NCI-H2081 (cell line): ENCODE data around the gene TCF19.
A peak's percentile ranks its signal among the peaks of the same experiment; 100 is the strongest.

Experiments used
- DNase-seq, 2 experiments: peaks; one replicate each; lab custom pipeline; 2025; lab: John Stamatoyannopoulos, UW

The TCF19 gene, protein sequence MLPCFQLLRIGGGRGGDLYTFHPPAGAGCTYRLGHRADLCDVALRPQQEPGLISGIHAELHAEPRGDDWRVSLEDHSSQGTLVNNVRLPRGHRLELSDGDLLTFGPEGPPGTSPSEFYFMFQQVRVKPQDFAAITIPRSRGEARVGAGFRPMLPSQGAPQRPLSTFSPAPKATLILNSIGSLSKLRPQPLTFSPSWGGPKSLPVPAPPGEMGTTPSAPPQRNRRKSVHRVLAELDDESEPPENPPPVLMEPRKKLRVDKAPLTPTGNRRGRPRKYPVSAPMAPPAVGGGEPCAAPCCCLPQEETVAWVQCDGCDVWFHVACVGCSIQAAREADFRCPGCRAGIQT

DNA sequence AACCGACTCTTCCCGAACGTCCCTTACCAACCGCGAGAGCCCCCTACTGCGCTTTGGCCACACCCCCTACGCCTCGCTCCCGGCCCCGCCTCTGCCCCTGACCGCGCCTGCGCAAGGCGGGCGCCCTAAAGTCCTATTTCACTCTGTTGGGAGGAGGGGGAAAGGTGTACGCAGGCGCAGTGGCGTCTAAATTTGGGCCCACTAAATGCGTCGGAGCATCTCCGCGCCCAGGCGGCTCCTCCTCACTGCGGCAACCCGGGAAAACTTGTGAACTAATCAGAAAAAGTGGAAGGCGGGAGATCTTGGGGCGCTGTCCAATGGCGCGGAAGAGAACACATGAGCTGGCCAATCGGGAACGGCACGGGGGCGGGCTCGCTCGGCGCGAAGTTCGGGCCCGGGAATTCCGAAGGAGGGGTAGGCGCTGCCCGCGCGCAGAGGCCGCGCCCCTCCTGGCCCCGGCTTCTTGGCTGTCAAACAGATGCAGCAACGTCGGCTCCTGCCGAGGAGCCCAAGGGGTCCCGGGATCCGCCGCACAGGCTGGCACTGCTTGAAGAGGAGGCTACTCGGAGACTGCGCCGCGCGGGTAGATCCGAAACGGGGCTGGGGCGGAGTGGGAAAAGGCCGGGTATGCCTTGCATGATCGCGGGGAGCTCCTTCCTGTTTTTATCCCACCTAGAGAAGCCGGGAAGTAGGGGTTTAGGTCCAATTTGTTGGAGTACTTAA lies at the start of gene TCF19:
Gene TCF19, plus strand, starts transcription at position 450 of the 723 bp plus-strand sequence. CDS start 881 bp downstream, outside the sequence.
- peak; percentile 98 for DNase-seq

DNA sequence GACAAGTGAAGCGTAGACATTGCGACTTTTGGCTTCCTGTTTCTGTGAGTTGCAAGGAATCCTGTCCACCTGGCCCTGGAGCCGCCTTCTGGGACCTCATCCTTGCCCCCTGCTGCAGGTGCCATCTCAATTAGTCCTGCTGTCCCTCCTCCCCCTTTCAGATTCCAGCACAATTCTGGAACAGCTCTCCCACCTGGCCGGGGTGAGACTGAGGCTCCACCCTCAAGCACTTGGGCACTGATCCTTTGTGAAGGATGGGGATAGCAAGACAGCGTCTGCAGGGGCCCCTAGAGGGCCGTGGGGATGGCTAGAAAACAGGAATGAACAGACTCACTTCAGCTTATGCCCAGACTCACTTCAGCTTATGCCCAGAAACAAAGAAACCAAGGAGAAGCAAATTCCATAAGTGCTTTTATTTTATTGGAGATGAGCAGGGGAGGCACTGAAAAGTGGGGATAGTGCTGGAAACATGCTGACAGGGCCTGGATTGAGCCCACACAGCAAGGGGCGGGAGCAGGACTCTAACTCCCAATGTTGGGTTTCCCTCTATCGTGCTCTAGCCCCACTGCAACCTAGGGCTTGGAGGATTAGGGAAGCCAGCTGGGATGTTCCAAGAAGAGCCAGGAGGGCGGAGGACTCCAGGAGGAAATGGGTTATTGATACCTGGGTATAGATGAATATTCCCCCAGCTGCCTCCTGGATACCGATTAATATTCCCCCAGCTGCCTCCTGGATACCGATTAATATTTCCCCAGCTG lies 47.4 kb upstream of the TCF19 start:
- DNase-seq = no peak

DNA sequence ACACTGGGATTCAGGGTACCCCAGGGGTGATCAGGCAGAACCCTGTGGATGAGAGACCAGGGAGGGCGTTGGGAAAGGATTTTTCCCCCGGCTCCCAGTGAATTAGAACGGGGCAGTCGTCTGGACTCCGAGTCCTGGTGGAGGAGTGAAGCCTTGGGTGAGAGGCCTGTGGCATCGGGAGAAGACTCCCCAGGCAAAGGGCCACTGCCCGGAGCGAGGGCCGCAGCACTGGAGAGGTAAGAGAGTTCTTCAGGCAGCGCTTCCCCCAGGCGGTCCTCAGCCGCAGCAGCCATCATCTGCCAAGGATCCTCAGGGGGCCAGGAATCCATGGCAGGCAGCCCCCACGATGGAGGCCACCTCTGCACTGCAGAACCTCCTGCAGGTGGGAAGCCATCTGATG lies 46.7 kb upstream of the TCF19 start:
- no peak for DNase-seq

DNA sequence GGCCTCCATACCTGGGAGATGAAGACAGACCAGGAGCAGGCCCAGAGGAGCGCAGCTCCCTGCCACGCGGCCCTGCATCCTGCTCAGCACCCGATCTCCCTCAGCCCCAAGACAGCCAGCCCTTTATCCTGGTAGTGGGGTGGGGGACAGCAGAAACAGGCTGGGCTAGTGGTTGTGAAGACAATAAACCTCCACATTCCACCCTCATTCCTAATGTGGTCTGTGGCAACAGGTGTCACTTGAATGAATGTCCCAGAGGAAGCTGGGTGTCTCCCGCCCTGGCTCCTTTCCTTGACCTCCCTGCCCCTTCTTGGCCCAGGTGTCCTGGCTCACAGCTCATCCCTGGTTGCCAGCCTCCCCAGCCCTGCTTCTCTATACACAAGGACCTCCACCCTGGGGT lies 45.9 kb upstream of the TCF19 start, which contains the start of gene C6orf15:
Gene C6orf15, minus strand, starts transcription at position 98 of the 400 bp plus-strand sequence. Its CDS starts 20 bp downstream, at position 78.
- DNase-seq = no peak

DNA sequence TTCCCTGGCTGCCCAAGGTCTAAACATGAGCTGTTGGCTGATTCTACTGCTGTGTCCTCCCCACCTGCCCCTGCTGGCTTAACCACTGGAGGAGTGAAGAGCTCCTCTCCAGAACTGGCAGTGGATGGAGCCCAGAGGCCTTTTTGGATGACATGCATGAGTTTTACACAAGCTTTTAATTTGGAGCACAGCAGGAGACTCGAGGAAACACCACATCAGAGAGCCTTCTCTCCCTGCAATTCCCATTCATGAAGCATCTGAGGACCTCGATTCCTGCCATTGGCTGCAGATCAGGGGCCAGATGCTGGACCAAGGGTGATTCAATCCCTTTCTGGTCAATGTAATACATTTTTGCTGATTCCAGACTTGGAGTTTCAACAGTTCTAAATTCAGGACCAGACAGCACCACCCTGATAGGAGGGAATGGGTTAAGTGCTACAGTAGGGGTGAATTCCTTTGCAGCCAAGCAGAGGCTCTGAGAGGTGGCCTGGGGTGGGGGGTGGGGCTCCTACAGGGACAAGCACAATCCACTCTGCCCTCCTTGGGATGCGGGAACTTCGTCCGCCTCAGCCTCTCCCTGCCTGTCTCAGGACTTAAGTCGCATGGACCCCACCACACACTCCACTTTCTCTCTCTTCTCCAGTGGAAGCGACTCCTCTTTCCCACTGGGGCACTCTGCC lies 44.4 kb upstream of the TCF19 start:
- DNase-seq = no peak

DNA sequence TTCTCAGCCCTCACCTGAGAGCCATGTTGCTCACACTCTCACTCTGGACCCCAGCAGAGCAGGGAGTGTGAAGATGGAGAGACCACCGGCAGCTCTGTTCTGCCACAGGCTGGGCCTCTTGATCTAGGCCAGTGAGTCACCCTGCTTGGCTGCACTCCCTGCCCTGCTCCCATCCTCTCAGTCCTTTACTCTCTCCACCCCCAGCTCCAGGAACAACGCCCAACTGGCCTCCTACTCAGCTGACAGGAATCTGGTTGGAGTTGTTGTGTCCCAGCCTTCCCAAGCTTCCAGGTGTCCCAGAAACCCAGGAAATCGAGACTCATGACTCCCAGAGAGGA lies 43.9 kb upstream of the TCF19 start, which contains the start of gene PSORS1C1:
Gene PSORS1C1, plus strand, starts transcription at position 260 of the 338 bp plus-strand sequence. CDS start 14,833 bp downstream, outside the sequence.
- no peak for DNase-seq

DNA sequence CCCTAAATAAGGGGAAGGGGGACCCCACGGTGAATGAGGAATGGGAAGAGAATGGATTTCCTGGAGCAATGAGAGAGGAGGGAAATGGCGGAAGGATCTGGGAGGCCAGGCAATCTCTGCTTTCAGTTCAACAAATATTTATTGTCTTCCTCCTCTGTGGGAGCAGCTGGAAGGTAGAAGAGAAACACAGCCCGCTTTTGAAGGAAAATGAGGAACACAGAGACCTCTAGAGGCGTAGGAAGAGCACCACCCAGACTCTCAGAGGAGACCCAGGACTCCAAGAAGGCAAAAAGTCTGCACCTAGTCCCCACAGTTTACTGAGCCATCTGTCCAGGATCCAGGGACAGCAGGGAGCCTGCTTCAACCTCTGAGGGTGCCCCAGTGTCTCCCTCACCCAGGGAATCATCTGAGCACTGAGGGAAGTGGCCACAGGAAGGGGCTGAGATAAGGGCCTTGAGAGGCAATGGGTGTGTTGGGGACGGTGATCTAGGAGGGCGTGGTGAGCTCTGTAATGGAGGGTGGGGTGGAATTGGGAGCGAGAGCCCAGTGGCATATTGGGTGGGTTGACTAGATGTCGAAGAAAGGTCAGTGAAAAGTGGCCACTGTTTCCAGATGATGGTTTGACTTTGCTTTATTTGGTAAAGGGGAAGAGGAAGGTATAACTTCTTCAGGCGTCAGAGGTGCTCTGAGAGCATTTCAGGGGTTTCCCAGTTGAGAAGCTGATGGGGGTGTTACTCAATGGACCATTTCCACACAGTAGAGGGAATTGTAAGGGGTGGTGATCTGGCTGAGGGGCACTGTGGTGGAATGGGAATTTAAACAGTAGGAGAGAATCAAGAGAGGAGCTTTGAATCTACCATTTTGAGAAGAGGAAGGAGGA lies 43.2 kb upstream of the TCF19 start:
- no peak for DNase-seq

DNA sequence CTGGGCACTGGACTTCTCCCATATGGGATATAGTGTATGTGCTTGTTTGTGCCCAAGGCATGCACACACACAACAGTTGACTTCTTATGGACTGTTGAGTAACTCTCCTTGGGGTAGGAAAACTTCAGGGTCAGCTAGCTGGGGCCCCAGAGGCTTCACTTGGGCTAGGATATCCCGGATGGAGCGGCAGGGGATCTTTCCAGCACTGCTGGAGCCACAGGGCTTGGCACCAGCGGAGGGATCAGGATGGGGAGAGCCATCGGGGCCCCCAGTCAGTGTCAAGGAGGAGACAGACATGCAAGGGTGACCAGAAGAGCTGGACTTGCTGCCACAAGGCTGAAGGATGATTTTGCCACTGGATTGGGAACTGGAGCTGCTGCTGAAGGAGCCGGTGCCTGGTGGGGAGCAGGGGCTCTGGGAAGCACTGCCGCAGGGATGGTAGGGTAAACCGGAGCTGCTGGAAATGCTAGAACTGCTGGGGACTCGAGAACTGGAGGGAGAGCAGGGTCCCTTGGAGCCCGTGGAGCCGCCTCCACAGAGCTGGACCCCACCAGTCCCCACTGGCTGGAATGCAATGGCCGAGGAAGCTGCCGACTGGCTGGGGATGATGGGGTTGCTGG lies 42.3 kb upstream of the TCF19 start:
- DNase-seq = no peak

DNA sequence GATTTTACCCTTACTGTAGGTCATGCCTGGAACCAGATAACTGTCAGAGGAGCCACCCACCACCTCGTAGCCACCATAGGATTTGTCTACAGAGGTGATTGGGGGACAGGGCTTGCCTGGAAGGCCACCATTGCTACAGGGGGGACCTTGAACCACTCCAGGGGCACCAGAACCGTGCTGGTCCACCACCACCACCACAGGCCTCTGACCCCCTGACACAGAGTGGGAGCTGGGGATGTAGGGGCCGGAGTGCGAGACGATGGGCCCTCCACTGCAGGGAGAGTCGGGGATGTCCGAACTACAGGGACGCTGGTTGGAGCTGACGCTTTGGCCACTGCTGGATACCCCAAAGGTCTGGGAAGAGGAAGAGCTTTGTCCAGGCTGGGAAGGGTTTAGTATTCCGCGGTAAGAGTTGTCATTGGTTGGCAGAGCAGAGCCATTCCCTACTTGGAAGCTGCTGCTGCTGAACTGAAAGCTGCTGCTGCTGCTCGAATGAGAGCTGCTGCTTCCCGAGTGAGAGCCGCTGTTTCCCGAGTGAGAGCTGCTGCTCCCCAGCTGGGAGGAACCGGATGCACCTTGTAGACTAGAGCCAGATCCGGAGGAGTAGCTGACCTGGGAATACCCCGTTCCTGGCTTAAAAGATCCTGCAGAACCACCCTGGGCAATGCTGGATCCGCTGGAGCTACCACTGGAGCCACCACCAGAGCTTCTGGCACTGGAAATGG lies 41.6 kb upstream of the TCF19 start:
- no peak for DNase-seq

DNA sequence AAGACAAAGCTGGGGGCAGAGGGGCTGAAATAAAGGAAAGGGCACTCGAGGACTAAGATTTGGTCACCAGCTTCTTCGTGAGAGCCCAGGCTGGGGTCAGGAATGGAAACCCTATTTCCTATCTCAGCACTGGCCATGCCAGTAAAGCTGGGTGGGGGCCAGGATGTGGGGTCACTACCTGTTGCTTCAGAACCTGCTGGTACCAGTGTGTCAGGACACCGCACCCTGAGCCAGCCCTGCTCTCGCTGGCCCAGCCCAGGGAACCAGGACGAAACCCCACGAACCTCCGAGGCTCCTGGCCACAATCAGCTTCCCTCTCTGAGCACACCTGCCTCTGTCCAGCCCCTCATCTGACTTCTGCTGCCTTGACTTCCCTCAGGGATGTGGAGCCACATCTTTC lies 40.2 kb upstream of the TCF19 start:
- no peak for DNase-seq

DNA sequence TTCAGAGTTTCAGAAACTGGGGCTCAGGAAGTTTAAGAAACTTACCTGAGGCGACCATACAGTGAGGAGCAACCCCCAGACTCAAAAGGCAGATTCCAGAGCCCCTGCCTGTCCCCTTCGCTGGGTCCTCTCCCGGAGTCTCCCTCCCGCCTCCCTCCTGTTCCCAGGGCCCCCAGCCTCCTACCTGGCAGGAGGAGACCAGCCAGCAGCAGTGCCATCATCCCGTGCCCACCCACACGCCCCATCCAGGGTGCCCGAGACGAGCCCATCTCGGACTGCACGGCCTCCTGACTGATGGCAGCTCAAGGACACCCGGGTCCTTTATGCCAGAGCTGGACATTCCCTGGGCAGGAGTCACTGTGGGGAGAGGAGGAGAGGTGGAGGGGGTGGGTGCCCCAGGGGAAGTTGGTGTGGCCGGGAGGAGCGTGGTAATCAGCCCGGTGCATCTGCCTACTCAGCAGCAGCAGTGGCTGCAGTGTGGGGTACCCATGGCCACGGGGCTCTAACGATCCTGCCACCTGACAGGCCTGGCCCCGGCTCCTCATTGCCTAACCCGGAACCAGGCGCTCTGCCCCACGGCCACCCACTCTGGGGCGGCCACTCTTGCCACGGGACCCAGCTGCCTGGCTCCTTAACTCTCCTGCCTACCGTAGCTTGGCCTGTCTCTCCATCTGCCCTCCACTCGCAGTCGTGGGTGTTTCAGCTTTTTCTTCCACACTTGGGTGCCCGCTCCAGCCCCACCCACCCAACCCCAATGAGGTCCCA lies 38.1 kb upstream of the TCF19 start, which contains the start of gene CDSN:
Gene CDSN, minus strand, starts transcription at position 296 of the 765 bp plus-strand sequence. Its CDS starts 27 bp downstream, at position 269.
- no peak for DNase-seq

DNA sequence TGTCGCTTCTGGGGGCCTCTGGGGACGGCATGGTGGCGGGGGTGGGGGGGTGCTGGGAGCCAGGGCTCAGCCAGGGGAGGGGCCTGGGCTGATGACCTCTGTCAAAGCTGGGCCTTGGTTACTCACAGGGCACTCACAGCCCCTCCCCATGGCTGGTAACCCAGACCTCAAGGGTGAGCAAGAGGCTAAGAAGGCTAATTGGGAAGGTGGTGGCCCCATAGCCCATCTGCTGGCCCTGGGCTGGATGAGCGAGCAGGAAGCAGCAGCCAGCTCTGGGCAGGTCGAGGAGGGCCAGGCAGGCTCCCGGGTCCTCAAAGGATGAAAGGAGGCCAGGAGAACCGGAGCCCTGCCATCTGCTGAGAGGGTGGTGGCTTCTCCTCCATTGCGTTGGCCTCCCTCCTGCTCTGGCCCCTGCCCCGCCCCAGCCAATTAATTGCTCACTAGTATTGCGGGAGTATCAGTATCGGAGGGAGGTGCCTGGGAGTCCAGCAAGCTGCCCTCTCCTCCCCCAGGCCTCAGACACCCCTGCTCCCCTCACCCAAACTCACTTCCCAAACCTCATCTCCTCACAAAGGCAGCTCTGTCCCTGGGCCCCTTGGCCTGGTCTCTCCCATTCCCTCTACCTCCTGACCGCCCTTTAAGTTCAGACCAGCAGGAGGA lies 37.1 kb upstream of the TCF19 start:
- DNase-seq = no peak

DNA sequence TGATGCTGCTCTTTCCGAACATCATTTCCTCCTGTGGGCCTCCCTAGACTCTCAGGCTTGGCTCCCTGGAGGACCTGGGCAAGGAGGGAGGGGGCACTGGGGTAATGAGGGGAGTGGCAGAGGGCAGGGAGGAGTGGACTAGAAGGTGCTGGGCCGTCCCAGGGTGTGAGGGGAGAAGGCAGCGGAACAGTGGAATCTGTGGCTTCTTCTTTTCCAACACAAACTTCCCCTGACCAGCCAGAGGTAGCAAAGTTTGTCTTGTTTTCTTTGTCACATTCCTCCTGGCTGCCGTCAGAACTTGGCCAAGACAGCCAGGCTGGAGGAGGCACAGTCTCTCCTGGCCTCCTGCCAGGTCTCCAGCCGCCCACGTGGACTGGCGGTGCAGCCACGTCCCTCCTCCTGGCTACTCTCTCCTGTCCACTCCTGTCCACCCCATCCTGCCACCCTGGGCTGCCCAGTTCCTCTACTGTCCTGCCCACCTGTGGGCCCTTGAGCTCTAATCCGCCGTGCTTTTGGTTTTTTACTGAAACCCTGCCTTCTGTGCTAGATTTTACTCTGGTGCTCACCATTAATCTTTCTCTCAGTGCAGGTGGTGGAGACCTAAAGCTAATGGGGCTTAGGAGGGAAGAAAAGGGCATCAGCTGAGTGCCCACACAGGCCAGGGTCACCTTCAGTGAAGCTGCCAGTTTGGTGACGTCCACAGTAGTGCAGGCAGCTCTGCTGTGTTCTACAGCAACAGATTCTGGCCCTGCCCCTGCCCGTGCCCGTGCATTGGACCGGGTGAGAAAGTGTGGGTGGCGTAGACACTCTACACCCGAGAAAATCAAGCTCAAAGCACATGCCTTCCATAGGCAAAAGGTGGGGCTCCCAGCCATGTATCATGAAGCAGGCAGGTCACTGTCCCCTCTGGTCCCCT lies 35.3 kb upstream of the TCF19 start:
- DNase-seq = no peak

DNA sequence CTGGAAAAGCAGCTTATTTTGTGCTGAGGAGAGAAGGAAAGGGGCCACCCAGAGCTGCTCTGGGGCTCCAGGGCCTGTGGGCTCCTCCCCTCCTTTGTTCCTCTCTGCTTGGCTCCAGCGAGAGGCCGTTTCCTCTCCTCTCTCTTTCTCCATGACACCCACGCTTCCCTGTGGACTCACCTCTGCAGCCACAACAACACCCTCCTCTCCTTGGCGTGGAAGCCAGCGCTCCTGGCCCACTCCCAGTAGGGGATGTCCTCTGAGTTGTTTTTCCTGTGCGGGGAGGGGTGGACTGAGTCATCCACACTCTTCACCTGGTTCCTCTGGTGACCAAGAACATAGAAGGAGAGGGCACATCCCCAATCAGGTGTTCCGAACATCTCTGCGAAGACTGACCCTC lies 33.2 kb upstream of the TCF19 start:
- DNase-seq = peak in 1 of 2 experiments; percentile 43

DNA sequence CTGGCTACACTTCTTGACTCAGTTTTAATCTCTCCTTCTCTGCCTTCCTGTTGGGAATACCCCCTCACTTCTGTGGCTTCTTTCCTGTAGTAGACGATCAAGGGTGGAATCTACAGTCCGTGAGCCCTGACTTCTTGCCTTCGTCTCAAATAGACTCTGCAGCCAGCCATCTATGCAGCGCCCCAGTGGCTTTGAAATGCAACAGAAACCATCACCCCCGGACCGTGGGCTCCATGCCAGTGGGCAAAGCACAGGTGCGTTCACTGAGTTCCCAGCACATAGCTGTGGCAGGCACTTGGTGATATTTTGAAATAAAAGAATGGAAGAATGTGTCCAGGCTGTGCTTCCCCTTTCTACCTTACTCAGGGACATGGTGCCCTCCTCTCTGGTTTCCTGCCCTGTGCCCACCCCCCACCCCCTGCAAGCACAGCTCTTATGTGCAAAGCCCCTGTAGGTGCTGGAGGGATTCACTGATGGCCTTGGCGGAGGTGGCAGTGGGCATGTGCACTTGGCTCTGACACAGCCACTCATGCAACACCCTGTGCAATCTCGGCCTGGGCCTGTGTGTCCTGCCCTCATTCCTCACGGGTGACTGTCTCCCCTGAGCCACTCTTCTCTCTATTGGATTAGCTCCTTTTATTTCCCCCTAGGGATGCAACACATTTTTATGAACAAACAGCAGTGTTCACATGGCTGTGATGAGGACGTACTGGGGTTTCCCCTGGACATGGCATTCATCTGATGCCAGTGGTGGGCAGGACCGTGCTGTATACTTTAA lies 32.6 kb upstream of the TCF19 start:
- DNase-seq = no peak

DNA sequence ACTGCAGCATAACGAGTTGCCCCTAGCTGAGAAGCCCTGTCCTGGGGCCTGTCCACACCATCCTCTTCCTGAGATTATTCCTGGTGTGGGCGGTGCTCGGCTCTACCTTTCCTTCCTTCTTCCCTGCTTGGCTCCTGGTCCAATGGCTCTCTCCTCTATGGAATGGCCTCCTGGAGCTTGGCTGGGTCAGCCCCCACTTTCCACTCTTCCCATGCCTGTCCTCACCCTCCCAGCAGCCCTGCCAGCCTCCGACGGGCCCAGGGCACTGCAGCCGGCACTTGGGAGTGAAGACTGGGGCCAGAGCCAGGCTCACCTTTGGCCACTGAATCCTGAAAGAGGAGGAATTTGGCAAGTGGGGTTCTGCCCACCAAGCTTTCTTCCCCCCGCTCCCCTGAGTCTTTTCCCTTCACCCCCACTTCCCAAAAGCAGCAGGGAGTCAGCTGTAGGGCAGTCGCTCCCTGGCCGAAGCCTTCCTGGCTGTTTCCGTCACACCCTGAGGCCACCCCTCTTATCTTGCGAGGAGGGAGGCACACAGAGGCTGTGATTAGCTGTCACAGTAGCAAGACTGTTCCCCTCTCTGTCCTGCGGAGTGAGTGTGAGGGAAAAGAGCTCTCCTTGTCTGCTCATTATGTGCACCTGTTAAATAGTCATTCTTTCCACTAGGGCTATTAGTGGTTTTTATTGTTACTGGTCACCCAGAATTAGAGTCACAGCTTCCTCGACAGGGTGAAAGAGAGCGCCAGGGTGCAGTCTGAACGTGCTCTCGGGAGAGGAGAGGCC lies 31.8 kb upstream of the TCF19 start:
- peak in 1 of 2 experiments; percentile 19 for DNase-seq
